Stimulated activated CD4-positive, alpha-beta T cell treated with anti-CD3 and anti-CD28 coated beads, Interleukin-2, amount 100 ng/mL, for 4 hours (primary cell): Measurements from ENCODE around the gene TMEM217.
"Not testable (repeated sequence)": the region's sequence is repeated elsewhere in the genome, so short reads cannot be mapped to it uniquely, and the experiment has no call there.

Source experiments
- DNase-seq: peaks from one replicate; pipeline ENCODE4 v3.0.0-alpha.2; 2020; ENCODE audit warnings: low read depth

Gene TMEM217

DNA sequence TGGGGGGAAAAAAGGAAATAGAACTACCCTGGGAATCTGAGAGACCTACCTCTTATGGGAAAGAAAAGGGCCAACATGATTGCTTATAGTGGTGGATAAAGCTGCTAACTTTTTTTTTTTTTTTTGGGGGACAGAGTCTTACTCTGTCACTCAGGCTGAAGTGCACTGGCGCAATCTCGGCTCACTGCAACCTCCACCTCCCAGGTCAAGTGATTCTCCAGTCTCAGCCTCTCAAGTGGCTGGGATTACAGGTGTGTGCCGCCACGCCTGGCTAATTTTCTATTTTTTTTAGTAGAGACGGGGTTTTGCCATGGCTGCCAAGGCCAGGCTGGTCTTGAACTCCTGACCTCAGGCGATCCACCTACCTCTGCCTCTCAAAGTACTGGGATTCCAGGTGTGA lies 39.9 kb downstream of the TMEM217 start:
- no peak for DNase-seq

DNA sequence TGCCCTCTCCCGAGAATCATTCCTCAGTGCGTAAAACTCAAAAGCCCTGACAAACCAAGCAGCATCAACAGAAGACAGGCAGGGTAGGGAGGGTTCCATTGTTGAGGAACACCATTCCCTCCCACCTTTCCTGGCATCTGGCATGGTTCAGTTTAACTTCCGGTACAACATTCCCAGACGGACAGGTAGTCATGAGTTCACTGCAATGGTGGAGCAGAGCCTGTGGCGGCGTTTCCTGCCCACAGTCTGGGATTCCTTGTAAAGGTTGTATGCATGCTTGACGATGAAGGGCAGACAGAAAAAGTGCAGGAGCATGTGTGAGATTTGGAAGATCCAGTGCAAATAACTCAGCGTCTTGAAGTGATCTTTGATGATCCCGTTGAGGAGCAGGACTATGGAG lies 45.7 kb downstream of the TMEM217 start:
- no peak for DNase-seq

DNA sequence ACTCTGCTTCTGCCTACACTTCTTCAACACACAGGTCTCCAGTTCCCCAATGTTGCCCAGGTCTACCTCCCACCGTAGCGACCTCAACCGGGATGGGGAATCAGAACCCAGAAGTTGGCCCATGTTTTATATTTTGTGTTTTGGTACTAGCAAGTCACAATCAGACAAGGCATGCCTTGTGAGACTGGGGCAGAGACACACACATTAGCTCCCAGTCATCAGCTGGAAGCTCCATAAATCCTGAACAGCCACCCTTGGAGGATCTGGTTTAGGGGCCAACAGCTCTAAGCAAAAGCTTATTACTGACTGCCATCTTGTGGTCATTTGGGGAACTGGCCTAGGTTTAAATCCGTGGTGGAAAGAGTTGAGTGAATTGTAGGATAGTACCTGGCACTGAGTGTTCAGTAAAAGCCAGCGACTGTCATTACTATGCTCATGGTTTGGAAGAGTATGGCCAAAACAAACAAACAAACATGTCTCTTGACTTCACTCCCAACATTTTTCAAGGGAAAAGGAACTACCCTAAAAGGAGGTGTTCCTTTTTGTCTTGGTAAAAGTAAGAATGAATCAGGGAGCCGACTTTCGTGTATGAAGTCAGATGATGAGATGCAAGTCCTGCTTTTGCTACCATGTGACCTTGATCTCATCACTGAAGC lies 47.5 kb downstream of the TMEM217 start:
- DNase-seq: peak; percentile 73

DNA sequence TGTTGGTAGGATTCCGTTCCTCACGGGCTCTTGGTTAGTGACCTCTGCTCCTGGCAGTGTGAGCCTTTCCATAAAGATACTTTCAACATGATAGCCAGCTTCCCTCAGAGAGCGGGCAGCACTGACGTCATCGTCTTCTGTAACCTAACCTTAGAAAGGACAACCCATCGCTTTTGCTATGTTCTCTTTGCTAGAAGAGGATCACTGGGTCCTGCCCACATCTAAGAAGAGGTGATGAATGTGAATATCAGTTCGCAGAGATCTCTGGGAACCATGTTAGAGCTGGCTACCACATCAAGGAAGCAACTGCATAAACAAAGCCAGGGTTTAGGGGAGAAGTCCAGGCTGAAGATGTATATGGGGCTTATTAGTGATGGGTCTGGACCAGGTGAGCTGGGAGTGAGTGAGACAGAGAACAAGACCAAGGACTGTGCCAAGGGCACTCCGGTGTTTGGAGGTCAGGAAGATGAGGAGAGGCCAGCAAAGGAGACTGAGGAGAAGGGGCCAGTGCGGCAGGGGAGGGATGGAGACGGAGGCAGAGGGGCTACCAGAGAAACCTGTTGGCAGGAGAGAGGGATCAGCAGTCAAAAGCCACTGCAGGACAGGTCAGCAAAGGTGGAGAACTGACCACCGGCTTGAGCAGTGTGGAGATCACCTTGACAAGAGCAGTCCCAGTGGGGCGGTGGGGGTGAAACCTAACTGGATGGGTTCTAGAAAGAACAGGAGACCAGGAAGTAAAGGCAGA lies 48.3 kb downstream of the TMEM217 start:
- DNase-seq: peak; percentile 28

DNA sequence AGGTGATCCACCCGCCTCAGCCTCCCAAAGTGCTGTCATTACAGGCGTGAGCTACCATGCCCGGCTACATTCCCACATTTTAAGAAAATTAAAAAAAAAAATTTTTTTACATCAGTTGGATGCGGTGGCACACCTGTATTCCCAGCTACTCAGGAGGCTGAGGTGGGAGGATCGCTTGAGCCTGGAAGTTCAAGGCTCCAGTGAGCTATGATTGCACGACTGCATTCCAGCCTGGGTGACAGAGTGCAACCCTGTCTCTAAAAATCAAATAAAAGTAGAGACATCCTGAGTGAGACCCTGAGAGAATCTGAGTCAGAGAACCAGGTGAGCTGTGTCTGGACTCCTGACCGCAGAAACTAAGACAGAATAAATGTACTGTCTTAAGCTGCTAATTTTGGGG lies 49.2 kb downstream of the TMEM217 start:
- DNase-seq: no peak

DNA sequence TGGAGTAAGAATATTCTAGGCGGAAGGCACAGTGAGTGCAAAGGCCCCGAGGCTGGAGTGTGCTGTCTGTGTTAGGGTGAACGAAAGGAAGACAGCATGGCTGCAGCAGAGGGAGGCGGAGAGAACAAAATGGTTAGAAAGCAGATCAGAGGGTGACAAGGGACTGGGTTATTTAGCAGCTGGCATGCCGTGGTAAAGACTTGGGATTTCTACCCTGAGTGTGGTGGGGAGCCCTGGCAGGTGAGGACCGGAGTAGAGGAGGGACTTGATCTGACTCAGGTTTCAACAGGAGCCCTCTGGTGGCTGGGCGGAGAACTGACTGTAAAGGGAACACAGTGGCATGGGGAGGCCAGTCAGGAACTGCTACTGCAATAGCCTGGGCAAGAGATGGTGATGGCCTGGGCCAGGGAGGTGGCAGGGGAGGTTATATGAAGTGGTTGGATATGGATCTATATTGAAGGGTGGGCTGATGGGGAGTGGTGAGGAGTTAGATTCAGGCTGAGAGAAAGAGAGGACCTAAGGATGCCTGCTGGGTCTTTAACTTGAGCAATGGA lies 50.0 kb downstream of the TMEM217 start:
- DNase-seq: peak; percentile 84

DNA sequence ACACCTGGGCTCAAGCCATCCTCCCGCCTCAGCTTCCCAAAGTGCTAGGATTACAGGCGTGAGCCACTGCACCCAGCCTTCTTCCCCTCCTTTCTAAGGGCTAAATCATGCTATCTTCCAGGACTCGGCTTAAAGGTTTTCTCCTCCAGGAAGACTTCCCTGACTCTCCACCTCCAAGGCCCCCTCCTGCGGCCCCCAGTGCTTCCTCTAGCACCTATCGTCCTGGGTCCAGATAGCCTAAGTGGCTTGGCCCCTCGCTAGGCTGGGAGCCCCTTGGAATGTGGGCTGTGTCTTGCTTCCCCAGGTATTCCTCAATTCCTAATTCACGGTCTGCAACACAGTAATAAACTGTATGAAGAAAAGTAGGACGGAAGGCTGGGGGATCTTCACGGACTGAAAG lies 51.3 kb downstream of the TMEM217 start:
- no peak for DNase-seq

DNA sequence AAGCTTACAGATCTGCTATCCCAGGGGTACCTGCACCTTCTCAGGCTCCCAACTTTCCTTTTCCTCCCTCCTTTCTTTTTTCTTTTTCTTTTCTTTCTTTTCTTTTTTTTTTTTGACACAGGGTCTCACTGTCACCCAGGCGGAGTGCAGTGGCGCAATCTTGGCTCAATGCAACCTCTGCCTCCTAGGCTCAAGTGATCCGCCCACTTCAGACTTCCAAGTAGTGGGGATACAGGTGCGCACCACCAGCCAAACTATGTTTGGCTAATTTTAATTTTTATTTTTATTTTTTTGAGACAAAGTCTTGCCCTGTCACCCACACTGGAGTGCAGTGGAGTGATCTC lies 52.0 kb downstream of the TMEM217 start:
- no peak for DNase-seq

DNA sequence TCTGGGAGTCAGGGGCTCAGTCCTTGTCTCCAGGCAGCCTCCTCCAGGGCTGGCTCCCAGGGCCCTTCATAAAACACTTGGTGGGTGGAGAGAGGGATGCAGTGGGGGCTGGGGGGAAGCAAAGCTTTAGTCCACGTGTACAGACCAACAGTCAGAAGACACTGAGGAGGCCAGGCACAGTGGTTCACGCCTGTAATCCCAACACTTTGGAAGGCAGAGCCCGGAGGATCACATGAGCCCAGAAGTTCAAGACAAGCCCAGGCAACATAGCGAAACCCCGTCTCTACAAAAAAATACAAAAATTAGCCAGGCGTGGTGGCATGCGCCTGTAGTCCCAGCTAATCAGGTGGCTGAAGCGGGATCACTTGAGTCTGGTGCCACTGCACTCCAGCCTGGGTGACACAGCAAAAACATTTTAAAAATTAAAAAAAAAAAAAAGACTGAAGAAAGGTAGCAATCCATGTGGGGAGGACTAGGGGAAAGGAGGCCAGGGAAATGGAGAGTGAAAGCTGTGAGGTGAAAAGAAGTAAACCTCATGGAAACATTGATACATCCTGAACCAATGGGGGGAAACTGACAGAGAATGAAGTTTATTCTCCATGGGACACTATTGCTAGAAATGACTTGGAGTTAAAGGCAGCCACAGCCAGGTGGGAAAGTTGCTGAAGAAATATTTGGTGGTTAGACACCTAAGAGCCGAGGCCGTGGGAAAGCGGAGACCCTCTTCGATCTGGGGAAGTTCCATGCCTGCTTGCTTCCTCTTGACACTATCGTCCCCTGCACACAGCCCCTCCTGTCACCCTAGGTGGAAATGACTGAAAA lies 52.6 kb downstream of the TMEM217 start:
- DNase-seq: no peak

DNA sequence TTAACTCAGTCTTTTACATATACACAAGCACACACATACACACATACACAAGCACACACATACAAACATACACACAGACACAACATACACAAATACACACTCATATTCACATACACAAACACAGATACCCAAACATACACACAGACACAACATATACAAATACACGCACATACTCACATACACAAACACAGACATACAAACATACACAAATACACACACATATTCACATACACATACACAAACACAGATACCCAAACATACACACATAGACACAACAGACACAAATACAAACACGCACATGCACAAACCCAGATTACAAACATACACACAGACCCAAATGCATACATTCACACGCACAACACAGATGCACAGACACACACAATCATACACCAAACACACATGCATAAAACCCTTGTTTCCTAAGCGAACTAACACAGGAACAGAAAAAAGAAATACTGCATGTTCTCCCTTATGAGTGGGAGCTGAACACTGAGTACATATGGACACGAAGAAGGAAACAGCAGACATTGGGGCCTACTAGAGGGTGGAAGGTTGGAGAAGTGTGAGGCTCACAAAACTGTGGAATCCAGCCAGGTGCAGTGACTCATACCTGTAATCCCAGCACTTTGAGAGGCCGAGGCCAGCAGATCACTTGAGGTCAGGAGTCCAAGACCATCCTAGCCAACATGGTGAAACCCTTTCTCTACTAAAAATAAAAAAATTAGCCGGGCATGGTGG lies 53.8 kb downstream of the TMEM217 start:
- no peak for DNase-seq

DNA sequence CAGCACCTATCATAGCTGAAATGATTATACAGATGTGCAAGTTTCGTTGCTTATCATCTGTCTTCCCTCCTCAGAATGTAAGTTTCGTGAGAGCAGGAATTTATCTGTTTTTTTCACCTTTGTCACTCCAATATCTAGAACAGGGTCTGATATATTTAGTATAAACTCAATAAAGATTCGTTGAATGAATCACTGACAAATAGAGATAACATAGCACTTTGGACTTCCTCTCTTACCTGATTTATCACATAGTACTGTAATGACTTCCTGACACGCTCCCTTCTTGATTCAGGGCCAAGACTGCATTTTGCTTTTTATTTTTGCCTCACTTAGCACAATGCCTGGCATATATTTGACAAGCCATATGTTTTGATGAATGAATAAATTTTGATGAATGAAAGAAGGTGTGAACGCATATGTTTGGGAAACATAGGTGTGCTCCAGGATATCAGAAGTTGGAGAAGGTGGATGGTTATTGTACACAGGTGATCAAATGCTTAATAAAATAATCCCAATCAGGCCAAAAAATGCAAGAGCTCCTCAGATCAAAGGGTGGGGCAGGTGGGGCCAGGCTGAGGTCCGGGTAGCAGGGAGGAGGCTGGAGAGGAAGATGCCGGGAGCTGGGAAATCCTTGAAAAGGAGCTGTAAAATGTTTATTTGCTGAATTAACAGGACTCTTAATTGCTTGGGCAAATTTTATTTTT lies 55.0 kb downstream of the TMEM217 start:
- DNase-seq: no peak

DNA sequence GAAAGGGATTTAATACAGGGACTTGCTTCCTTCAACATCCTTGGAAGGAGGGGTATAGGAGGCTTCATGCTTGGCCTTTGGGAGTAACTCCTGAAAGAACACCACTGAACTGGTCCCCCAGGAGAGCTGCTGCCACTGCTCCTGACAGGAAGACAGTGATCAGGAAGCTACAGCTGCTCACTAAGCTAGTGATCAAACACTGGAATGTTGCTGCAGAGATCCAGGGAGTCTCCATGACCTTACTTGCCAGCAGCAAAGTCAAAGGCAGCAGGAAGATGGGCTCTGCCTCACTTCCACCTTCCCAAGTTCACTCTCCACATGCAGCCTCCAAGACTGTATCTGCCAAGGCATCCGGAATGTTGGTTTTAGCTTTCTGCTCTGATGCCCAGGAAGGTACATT lies 56.2 kb downstream of the TMEM217 start:
- no peak for DNase-seq

DNA sequence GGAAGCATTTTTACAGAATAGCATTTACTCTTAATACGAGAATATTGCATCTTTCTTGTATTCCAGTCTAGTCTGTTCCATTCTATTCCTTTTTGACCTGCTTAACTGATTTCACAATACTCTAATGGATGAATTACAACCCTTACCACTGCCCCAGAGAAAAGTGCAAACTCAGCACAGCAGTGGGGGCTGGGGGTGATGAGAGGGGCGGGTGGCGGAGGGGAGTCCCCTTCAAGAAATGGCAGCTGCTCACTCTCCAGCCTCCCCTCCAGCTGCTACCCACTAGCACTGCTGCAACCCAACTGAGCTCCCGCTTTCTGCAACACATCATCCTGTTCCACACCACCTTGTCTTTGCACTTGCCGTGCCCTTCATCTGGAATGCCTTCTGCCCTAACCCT lies 57.9 kb downstream of the TMEM217 start:
- no peak for DNase-seq

DNA sequence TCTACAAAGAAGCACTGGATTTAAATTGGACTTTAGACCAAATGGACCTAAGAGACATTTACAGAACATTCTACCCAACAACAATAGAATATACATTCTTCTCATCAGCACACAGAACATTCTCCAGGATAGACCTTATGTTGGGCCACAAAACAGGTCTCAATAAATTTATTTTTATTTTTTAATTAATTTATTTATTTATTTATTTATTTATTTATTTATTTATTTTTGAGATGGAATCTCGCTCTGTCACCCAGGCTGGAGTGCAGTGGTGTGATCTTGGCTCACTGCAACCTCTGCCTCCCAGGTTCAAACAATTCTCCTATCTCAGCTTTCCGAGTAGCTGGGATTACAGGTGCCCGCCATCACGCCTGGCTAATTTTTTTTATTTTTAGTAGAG lies 61.5 kb downstream of the TMEM217 start:
- DNase-seq: not testable (repeated sequence)

DNA sequence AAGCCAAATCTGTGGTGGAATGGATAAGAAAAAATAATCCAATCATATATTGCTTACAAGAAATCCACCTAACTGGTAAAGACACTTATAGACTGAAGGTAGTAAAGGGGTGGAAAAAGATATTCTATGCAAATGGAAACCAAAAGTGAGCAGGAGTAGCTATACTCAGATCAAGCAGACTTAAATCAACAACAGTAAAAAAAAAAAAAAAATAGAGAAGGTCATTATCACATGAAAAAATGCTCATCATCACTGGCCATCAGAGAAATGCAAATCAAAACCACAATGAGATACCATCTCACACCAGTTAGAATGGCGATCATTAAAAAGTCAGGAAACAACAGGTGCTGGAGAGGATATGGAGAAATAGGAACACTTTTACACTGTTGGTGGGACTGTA lies 63.1 kb downstream of the TMEM217 start:
- DNase-seq: not testable (repeated sequence)

DNA sequence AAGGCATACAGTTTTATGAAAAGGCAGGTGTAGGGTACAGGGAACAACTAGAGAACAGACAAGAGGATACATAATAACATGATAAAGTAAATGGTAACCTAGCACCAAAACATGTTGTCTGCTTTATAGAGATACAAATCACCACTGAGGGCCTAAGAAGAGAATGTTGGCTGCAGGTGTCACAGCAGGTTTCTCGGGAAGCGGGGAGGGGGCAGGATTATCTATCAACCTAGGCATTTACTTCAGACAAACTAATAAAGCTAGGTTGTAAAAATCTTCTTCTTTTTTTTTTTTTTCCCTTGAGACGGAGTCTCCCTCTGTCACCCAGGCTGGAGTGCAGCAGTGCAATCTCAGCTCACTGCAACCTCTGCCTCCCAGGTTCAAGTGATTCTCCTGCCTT lies 65.3 kb downstream of the TMEM217 start:
- DNase-seq: no peak

DNA sequence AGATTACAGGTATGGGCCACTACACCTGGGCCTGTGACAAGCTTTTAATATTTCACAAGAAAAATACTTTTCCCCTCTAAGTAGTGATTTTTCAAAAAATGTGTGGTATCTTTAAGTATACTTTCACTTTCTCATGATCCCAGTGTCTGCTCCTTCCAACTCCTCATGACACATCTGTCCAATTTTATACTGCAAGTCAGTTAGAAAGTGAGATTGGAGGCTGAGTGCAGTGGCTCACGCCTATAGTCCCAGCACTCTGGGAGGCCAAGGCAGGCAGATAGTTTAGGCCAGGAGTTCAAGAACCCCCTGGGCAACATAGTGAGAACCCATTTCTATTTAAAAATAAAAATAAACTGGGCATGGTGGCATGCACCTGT lies 67.8 kb downstream of the TMEM217 start:
- DNase-seq: no peak

DNA sequence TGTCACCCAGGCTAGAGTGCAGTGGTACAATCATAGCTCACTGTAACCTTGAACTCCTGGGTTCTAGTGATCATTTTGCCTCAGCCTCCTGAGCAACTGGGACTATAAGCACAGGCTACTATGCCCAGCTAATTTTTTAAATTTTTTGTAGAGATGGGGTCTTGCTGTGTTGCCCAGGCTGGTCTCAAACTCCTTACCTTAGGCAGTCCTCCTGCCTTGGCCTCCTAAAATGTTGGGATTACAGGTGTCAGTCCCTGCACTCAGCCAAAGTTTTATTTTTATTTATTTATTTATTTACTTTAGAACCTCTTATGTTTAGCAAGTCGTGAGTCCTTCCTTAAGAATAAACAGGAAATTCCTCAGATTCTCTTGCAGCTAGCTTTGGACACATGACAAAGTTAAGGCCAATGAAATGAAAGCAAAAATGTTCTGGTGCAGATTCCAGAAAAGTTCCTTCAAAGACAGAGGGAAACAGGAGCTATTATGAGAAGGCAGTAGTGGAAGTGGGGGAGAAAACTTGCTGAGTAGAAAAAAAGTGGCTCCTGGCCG lies 68.9 kb downstream of the TMEM217 start:
- no peak for DNase-seq

DNA sequence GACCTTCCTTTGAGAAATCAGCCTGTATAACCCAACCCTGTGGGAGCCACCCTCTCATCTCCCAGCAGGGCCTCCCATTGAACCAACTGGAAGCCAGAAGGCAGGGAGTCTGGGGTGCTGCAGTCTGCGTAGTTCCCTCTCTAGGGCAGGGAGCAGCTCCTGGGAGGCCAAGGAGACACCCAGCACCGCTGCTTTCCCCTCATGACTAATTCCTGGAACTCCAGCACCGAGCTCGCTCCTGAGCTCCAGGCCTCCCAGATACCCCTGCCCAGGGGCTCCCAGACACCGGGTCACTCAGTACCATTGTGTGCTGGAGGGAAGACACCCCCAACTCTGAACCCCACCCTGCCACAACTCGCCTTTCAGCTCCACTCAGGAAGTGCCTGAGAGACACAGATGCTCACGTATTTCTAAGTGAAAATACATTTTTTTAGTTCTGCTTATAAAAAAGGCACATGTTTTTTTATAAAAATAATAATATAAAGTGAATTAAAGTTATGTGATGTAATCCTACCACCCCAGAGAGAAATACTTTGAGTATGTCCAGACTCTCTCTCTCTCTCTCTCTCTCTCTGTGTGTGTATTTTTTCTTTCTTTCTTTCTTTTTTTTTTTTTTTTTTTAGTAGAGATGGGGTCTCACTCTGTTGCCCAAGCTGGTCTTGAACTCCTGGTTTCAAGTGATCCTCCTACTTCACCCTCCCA lies 70.5 kb downstream of the TMEM217 start:
- DNase-seq: no peak

DNA sequence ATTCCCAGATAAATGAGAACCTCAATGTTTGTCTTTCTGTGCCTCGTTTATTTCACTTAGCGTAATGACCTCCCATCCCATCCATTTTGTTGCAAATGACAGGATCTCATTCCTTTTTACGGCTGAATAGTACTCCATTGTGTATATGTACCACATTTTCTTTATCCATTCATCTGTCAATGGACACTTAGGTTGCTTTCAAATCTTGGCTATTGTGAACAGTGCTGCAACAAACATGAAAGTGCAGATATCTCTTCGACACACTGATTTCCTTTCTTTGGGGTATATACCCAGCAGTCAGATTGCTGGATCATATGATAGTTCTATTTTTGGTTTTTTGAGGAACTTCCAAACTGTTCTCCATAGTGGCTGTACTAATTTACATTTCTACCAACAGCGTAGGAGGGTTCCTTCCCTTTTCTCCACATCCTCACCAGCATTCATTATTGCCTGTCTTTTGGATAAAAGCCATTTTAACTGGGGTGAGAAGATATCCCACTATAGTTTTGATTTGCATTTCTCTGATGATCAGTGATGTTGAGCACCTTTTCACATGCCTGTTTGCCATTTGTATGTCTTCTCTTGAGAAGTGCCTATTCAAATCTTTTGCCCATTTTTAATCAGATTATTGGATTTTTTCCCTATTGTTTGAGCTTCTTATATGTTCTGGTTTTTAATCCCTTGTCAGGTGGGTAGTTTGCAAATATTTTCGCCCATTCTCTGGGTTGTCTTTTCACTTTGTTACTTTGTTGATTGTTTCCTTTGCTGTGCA lies 71.8 kb downstream of the TMEM217 start:
- not testable (repeated sequence) for DNase-seq
